Measurements from ENCODE around the gene RAB6B.
A peak's percentile ranks its signal among the peaks of the same experiment; 100 is the strongest.
"Not testable (repeated sequence)": the region's sequence is repeated elsewhere in the genome, so short reads cannot be mapped to it uniquely, and the experiment has no call there.

Gene RAB6B

GRCh38 chr3:133812872-133813271, 82.8 kb downstream of the RAB6B start:
- no peak for DNase-seq (ENCODE audit: low read depth in 3 of 3)

GRCh38 chr3:133805702-133806475, 89.8 kb downstream of the RAB6B start, which contains the start of gene SRPRB:
Gene SRPRB (plus strand): TSS chr3:133805815. CDS start chr3:133805849, 34 bp downstream.
- peak; percentile 90 to 96 (median 93) for DNase-seq (ENCODE audit: low read depth in 3 of 3)

DNA sequence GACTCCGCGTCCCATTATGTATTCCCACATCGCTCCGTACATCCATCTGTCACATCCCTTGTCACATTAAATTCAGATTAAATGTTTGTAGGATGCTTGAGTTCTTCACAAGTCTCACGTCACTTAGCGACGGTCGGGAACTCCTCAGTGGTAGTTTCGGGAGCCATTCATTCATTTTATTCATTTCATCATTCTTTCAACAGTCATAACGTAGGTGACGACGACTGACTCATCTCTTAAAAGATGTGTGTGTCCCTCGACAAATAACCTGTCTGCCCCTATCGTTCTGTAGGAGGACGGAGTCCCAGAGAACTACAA, 90.3 kb downstream of the RAB6B start:
- no peak for DNase-seq (ENCODE audit: low read depth in 3 of 3)

DNA sequence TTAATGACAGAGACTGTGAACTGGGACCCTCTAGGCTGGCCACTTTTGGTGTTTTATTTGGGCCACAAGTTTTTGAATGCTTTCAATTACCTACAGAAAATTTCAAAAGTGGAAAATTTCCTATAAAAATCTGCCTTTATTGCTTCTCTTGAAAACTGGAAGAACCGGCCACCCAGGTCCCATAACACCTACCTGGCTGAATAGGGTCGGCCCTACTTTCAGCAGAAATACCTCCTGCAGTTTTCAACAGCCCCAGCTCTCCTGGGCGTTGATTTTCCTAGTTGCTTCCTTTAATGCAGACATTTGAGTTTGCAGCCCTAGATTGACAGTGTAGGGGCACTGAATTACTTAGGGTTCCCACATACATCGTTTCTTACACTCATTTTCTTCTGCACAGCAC, 90.8 kb downstream of the RAB6B start:
- no peak for DNase-seq (ENCODE audit: low read depth in 3 of 3)

DNA sequence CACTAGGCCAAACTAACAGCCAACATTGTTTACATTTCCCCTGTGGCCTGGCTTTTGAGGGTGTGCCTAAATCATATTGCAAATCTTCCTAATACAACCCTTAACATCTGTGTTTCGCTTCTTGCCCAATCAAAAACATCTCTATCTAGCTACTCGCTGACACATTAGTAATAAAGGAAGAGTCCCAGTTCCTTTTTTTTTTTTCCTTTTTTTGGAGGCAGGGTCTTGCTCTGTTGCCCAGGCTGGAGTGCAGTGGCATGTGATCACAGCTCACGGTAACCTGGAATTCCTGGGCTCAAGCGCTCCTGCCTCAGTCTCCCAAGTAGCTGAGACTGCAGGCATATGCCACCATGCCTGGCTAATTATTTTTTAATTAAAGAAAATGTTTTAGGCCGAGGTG, 92.2 kb downstream of the RAB6B start:
- no peak for DNase-seq (ENCODE audit: low read depth in 3 of 3)

- no peak for DNase-seq (ENCODE audit: low read depth in 3 of 3)
Measured at GRCh38 chr3:133799794-133800585, 95.7 kb downstream of the RAB6B start.

GRCh38 chr3:133797396-133798105, 98.1 kb downstream of the RAB6B start:
- DNase-seq (ENCODE audit: low read depth in 3 of 3) = no peak

GRCh38 chr3:133792171-133792763, 103.4 kb downstream of the RAB6B start:
- DNase-seq (ENCODE audit: low read depth in 3 of 3) = no peak

DNA sequence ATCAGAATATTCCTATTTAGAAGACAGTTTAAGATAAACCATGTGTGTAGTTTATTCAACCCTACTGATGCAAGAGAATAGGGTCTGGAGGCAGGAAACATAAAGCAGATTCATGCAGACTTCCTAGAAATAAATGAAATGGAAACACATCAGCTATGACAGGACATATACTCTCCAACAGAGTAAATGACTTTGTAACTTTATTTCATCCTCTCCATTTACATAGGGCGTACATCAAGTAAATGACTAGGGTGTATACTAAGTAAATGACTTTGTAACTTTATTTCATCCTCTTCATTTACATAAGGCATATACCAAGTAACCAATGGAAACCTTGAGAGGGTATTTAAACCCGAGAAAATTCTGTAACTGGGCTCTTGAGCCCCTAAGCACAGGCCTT, 107.7 kb downstream of the RAB6B start:
- no peak for DNase-seq (ENCODE audit: low read depth in 3 of 3)

- DNase-seq (ENCODE audit: low read depth in 3 of 3) = no peak
Measured at GRCh38 chr3:133783762-133784161, 111.9 kb downstream of the RAB6B start.

- no peak for DNase-seq (ENCODE audit: low read depth in 3 of 3)
Measured at GRCh38 chr3:133782454-133782853, 113.2 kb downstream of the RAB6B start.

DNA sequence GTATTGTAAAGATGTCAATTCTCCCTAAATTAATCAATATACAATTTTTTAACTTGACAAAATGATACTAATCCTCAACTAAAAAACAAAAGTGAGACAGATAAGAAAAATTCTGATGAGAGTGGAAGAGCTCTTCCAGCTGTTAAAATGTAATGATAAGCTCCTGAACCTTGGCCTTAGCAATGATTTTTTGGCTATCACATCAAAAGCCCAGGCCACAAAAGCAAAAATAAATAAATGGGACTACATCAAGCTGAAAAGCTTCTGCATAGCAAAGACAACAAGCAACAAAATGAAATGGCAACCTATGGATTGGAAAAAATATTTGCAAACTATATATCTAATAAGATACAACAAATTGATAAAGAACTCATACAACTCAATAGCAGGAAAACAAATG, 114.1 kb downstream of the RAB6B start:
- DNase-seq (ENCODE audit: low read depth in 3 of 3) = no peak

GRCh38 chr3:133780756-133781155, 114.9 kb downstream of the RAB6B start:
- DNase-seq (ENCODE audit: low read depth in 3 of 3) = not testable (repeated sequence)

GRCh38 chr3:133779626-133780203, 116.0 kb downstream of the RAB6B start:
- DNase-seq (ENCODE audit: low read depth in 3 of 3) = no peak

DNA sequence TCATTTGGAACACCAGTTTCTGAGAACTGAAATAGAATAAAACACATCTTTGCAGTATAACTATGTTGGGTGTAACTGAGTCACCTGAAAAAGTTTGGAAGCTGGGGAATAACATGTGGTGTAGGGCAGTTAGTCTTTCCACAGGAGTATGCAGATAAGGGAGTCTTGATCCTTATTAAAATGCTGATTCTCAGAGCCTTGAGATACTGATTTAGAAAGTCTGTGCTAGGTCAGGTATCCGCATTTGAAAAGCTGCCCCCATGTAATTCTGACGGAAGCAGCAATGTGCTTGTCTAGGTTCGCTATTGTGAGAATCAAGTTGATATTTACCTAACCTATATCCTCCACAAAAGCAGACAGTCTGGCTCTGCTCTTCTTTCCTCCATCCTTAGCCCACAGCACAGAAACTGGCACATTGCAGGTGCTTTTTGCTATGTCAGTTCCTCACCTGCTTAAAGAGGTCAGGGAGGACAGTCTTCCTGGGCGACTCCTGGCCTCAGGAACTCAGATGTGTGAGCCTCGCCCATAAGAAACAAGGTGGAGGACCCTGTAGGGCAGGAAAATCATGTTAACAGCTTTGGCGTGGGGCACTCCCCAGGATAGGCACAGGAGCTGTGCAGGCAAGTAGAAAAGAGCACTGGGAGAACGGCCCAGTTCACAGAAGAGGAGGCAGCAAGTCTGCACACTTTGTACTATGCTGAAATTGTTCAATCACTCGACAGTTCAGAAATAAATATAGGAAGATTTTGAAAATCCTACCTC, 117.7 kb downstream of the RAB6B start:
- no peak for DNase-seq (ENCODE audit: low read depth in 3 of 3)

- DNase-seq (ENCODE audit: low read depth in 3 of 3) = no peak
Measured at GRCh38 chr3:133776794-133777438, 118.8 kb downstream of the RAB6B start.

GRCh38 chr3:133775835-133776234, 119.8 kb downstream of the RAB6B start:
- no peak for DNase-seq (ENCODE audit: low read depth in 3 of 3)

DNA sequence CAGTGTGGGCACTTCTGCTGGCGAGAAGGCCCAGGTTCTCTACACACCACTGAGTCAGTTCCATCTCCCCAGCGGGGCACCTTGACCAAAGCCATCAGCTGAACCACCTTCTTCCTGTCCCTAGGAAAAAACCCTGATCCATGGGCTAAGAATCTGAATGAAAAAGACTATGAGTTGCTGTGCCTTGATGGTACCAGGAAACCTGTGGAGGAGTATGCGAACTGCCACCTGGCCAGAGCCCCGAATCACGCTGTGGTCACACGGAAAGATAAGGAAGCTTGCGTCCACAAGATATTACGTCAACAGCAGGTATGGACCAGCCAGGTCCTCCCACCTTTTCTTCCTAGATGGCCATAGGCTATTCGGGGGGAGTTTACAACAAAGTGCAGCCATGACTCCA, 120.4 kb downstream of the RAB6B start:
- no peak for DNase-seq (ENCODE audit: low read depth in 3 of 3)
